GM12875 (cell line): Measurements from ENCODE around the gene CHRM2.
A peak's percentile ranks its signal among the peaks of the same experiment; 100 is the strongest.

ENCODE experiments used
- H3K4me3 ChIP-seq: one replicate; pipeline ENCODE4 v1.5.1; 2011; ENCODE audit warnings: low read depth, low read length, control low read depth
- CTCF ChIP-seq: IDR thresholded peaks from 2 replicates; pipeline ENCODE4 v1.5.1; 2011; ENCODE audit warnings: low read depth, mild to moderate bottlenecking, control low read depth, inconsistent platforms, low read length, moderate library complexity, borderline replicate concordance; ENCODE audit not compliant: insufficient read depth

Gene CHRM2

DNA sequence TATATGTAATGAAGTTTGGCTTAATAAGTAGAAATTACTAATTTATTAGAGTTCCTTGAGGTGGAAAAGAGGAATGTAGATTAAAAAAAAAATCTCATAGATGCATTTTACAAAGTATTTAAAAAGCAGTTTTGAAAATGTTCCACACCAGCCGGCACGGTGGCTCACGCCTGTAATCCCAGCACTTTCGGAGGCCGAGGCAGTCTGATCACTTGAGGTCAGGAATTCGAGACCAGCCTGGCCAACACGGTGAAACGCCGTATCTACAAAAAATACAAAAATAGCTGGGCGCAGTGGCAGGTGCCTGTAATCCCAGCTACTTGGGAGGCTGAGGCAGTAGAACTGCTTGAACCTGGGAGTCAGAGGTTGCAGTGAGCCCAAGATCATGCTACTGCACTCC lies 3.2 kb upstream of the CHRM2 start:
- H3K4me3 ChIP-seq: no peak overlapping the region
- TF ChIP-seq CTCF: no peak

- no peak overlapping the region for H3K4me3 ChIP-seq
- TF ChIP-seq CTCF: no peak
Observed at GRCh38 chr7:136865777-136866176, 2.7 kb upstream of the CHRM2 start.

DNA sequence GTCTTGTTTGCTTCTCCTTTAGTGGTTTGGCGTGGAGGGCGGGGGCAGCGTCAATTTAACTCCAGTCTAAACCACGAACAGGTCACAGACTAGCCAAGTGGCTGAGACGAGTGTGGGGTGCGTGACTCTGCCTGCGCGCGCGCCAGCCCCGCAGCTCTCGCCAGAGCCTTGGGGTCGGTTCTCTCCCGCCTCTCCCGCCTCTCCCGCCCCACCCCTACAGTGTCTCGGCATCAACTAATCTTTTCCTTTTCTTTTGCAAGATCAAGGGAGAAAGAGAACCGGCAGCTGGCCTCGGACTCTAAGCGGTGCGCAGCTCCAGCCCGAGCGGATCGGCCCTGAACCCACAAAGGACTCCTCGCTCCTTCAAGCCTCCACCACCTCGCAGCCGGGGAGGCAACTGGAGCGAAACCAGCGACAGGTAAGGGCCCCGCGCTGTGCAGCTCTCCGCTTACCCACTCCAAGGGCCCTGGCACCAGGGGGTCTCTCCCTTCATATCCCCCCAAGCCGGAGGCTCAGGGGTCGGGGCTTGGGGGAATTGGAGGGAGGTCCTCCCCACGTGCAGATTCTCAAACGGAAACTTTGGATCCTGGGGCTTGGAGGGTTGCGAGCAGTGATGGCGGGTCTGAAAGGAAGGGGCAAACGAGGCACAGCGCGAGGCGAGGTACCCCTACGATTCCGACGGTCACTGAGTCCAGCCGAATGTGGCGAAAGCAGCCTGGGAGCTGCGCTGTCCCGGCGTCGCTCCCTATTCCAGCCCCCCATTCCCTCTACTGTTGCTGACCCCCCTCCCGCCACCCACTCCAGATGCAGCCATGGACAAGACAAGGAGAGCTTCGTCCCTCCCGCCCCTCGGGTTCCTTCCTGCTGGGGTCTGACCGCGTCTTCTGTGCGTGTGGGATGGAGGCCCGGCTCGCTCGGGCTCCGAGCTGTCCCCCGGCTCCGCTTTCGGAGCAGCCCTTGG lies 829 bp downstream of the CHRM2 start:
- no peak for TF ChIP-seq CTCF
- H3K4me3 ChIP-seq: peak overlapping the region; percentile 10

GRCh38 chr7:136869991-136870865 lies 1.8 kb downstream of the CHRM2 start:
- no peak for TF ChIP-seq CTCF
- H3K4me3 ChIP-seq: no peak overlapping the region

- H3K4me3 ChIP-seq: no peak overlapping the region
- TF ChIP-seq CTCF: no peak
Observed at GRCh38 chr7:136870866-136871487, 2.5 kb downstream of the CHRM2 start.

GRCh38 chr7:136874393-136875032 lies 6.1 kb downstream of the CHRM2 start:
- H3K4me3 ChIP-seq: no peak overlapping the region
- peak; percentile 21; the same call in 1 of the 2 replicates for TF ChIP-seq CTCF
